ENCODE data around the gene SATB1.

SATB1 gene

DNA sequence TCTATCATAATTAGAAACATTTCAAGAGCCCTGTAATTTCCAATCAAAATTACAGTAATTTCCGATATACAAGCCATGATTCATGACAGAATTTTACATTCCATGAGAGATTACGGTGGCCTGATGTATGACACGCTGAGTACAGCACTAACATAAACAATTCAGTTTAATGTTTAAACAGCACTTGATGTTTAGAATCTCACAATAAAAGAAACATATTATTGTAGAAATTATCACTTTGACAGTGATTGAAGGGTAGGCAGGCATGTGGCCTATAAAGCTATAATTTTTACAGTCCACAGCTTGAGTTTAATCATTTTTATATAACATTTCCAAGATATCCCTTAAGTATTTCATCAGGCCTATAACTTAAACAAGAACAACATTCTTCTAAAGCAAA is 48.5 kb downstream of the SATB1 start (continued):
- TF ChIP-seq, protein P1, sequence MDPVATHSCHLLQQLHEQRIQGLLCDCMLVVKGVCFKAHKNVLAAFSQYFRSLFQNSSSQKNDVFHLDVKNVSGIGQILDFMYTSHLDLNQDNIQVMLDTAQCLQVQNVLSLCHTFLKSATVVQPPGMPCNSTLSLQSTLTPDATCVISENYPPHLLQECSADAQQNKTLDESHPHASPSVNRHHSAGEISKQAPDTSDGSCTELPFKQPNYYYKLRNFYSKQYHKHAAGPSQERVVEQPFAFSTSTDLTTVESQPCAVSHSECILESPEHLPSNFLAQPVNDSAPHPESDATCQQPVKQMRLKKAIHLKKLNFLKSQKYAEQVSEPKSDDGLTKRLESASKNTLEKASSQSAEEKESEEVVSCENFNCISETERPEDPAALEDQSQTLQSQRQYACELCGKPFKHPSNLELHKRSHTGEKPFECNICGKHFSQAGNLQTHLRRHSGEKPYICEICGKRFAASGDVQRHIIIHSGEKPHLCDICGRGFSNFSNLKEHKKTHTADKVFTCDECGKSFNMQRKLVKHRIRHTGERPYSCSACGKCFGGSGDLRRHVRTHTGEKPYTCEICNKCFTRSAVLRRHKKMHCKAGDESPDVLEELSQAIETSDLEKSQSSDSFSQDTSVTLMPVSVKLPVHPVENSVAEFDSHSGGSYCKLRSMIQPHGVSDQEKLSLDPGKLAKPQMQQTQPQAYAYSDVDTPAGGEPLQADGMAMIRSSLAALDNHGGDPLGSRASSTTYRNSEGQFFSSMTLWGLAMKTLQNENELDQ (tag by site-specific recombination; IDR thresholded peaks at IDR 0.05; ENCODE audit: low read depth), result no peak

DNA sequence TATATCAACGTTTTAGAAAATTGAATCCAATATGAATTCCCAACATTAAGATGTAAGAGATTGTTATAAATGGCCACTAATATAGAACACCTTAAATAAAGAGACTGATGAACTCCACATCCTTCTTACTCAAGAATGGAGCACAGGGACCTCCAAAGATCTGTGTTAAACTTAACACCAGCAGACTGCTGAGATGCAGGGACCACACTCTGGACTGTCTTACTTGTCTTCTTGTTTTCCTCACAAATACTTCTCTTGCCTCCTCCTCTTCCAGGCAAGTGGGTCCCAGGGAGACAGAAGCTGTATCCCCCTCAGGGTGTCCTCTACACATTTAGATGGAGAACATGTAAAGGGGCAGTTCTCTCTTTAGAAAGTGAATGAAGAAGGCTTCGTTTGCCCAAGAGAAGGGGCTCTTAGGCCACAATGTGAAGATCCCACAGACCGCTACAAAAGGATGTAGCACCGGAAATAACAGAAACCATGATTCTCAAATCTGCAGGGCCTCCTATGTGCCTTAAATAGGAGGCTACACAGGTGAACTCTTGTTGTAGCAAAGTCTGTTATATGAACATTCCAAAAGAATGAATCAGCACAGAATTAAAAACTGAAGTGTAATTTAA is 52.2 kb downstream of the SATB1 start:
- POLR2A ChIA-PET, result no interaction called here

DNA sequence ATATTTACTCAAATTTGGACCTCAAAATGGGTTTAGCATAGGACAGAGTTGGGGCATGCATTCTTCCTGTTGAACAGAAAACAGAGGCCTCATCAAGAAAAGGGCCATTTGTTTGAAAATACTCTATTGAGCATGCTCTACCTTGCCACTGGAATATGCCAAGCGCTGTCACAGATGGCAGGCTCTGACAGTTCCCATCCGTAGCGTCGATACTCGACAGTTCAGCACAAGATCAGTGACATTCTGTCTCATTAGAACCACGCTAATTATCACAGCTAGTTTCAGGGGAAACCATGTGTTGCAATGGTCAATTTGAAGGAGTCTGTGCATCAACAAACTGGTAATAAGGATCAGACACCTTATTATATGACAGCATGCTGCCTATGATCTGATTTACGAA is 54.5 kb downstream of the SATB1 start:
- POLR2A ChIA-PET, result no interaction called here
- CTCF ChIA-PET, result no interaction called here
- peak; percentile 49; the same call in 1 of the 2 replicates for TF ChIP-seq ZNF600 (tag by site-specific recombination; IDR thresholded peaks at IDR 0.05)
- TF ChIP-seq ZNF132 (tag by site-specific recombination; IDR thresholded peaks at IDR 0.05; ENCODE audit: borderline replicate concordance), result no peak
- TF ChIP-seq ZBTB17 (tag by site-specific recombination; IDR thresholded peaks at IDR 0.05), result no peak
- TF ChIP-seq ZNF548 (tag by site-specific recombination; IDR thresholded peaks at IDR 0.05), result no peak
- H3K9me3 ChIP-seq (ENCODE audit: control insufficient read depth, insufficient read depth, low read depth, low read length), result no peaks in the 10 kb centered on the region
- H3K36me3 ChIP-seq (ENCODE audit: control insufficient read depth in 2 of 2, insufficient read depth in 1 of 2, low read length in 2 of 2), result peaks cover 0 to 3% of the 10 kb centered on the region in 2 experiments; a peak in 1 of 3 replicates
- H3K27ac ChIP-seq (ENCODE audit: extremely low read depth, low read depth, low read length), result no peak overlapping the region
- H3K4me1 ChIP-seq (ENCODE audit: control insufficient read depth, insufficient read depth, low read length), result peaks cover 3% of the 10 kb centered on the region; the same call in 1 of the 2 replicates
- H3K4me3 ChIP-seq (ENCODE audit: low read depth, low read length), result no peak overlapping the region

More for the DNA sequence above, 52.2 kb downstream of the SATB1 start:
- H3K4me1 ChIP-seq (ENCODE audit: control insufficient read depth, insufficient read depth, low read length), result peaks cover 3% of the 10 kb centered on the region; the same call in 1 of the 2 replicates
- CTCF ChIA-PET, result interaction anchor here (1.6 kb wide), 1 partner anchor 16 kb away, joined by 3 read pairs; no protein-coding TSS in a partner anchor
- TF ChIP-seq ZBTB21 (tag by site-specific recombination; IDR thresholded peaks at IDR 0.05), result no peak
- no peak for TF ChIP-seq ZNF24 (tag by site-specific recombination; IDR thresholded peaks at IDR 0.05)
- TF ChIP-seq ZNF211 (tag by site-specific recombination; IDR thresholded peaks at IDR 0.05; ENCODE audit: low read depth), result no peak
- no peak for TF ChIP-seq ZNF404 (tag by site-specific recombination; IDR thresholded peaks at IDR 0.05)
- TF ChIP-seq, protein P2, sequence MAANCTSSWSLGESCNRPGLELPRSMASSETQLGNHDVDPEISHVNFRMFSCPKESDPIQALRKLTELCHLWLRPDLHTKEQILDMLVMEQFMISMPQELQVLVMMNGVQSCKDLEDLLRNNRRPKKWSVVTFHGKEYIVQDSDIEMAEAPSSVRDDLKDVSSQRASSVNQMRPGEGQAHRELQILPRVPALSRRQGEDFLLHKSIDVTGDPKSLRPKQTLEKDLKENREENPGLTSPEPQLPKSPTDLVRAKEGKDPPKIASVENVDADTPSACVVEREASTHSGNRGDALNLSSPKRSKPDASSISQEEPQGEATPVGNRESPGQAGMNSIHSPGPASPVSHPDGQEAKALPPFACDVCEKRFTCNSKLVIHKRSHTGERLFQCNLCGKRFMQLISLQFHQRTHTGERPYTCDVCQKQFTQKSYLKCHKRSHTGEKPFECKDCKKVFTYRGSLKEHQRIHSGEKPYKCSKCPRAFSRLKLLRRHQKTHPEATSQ (tag by site-specific recombination; IDR thresholded peaks at IDR 0.05), result no peak
- no peak for TF ChIP-seq ZNF175 (tag by site-specific recombination; IDR thresholded peaks at IDR 0.05)
- no peak for TF ChIP-seq ZBTB7A (tag by site-specific recombination; IDR thresholded peaks at IDR 0.05; ENCODE audit: low read depth)
- no peak for TF ChIP-seq ZNF76 (tag by site-specific recombination; IDR thresholded peaks at IDR 0.05; ENCODE audit: borderline replicate concordance, low read depth)
- no peak for TF ChIP-seq ZNF624 (tag by site-specific recombination; IDR thresholded peaks at IDR 0.05)
- TF ChIP-seq ZNF223 (tag by site-specific recombination; IDR thresholded peaks at IDR 0.05), result no peak
- no peak for TF ChIP-seq ZNF354C (tag by site-specific recombination; IDR thresholded peaks at IDR 0.05; ENCODE audit: borderline replicate concordance, low read depth)
- TF ChIP-seq, protein P3, sequence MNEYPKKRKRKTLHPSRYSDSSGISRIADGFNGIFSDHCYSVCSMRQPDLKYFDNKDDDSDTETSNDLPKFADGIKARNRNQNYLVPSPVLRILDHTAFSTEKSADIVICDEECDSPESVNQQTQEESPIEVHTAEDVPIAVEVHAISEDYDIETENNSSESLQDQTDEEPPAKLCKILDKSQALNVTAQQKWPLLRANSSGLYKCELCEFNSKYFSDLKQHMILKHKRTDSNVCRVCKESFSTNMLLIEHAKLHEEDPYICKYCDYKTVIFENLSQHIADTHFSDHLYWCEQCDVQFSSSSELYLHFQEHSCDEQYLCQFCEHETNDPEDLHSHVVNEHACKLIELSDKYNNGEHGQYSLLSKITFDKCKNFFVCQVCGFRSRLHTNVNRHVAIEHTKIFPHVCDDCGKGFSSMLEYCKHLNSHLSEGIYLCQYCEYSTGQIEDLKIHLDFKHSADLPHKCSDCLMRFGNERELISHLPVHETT (tag by site-specific recombination; IDR thresholded peaks at IDR 0.05), result no peak
- no peak for TF ChIP-seq WT1 (tag by site-specific recombination; IDR thresholded peaks at IDR 0.05)
- TF ChIP-seq ZNF350 (tag by site-specific recombination; IDR thresholded peaks at IDR 0.05), result no peak
- H3K36me3 ChIP-seq (ENCODE audit: control insufficient read depth in 2 of 2, insufficient read depth in 1 of 2, low read length in 2 of 2), result peaks cover 0 to 3% of the 10 kb centered on the region in 2 experiments; a peak in 1 of 3 replicates
- no peak overlapping the region for H3K4me3 ChIP-seq (ENCODE audit: low read depth, low read length)
- H3K27ac ChIP-seq (ENCODE audit: extremely low read depth, low read depth, low read length), result no peak overlapping the region
- H3K9me3 ChIP-seq (ENCODE audit: control insufficient read depth, insufficient read depth, low read depth, low read length), result no peaks in the 10 kb centered on the region
